ENCODE data around the gene LITAFD. TPM values are rescaled to one million over a fixed set of nuclear protein-coding genes. Genes with fewer than 3 reads are reported as not detected.

LITAFD gene
- total RNA-seq, 1 donor from 2014 or later: not detected

DNA sequence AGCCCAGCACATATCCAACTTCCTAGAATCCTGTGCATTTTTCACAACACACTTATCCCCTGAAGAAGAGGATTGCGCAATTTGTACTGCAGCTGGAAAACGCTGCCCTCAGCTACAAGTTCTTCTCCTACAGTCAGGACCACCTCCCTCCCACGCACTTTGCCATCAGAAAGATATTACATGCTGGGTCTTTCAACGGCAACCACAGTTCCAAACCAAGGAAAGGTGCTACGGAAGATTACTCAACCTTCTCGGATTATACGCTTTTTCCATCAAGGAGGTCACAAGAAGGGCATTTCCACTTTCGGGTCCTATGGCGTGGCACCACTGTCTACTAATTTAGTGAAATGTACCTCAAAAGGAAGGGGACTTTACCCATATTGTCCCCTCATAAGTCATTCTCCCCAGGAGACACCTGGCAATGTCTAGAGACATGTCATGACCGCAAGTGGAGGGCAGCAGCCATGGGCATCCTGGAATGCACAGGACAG, 46.4 kb downstream of the LITAFD start:
- intact Hi-C loops (cut with DNase I): no loop called here
- ATAC-seq: peak; percentile 69
- no peak for DNase-seq (ENCODE audit: missing footprints)

DNA sequence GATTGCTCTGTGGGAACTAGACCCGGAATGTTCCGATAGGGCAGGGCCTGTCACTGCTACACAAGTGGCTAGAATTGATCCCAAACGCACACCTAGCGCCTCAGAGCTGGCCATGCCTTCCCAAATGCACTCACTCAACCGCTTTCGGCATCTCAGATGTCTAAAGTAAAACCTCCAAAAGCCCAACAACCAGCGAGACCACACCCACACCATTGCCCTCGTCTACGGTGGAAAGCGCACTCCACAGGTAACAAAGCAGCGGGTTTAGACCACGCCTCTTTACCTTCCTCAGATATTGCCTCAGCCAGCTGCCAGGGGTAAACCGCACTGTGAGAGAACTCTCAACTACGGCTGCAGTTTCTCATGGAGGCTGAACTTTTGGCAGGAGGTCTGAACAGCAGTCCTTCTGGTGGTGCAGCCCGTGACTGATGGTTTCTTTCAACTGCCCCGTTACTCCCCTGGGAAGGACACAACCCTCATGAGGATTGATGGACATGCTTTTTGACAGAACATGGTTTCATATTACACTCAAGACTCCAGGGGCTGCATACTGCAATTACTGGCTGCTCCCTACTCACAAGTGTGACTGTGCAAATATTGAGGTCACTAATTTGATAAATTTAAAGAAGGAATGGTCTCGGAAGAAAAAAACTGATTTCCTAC, 47.1 kb downstream of the LITAFD start:
- intact Hi-C loops (cut with DNase I): no loop called here
- peak; percentile 6 for ATAC-seq
- no peak for DNase-seq (ENCODE audit: missing footprints)

DNA sequence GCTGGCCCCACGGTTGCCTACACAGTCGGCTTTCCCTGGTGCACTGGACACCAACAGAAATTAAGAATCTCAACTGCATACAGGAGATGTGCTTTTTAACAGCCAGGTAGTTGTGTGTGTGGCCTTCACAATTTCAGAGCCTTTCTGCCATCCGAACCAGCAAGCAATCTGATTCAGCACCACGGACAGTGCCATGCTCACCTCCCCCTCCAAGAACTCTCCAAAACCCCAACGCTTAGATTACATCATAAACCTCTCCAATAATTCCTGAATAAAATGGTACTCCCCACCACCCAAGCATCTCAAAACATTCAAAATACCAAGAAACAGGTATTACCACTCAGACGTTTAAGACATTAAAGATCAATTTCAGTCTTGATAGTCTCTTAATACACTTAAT, 49.7 kb downstream of the LITAFD start:
- no peak for ATAC-seq
- intact Hi-C loops (cut with DNase I): no loop called here

DNA sequence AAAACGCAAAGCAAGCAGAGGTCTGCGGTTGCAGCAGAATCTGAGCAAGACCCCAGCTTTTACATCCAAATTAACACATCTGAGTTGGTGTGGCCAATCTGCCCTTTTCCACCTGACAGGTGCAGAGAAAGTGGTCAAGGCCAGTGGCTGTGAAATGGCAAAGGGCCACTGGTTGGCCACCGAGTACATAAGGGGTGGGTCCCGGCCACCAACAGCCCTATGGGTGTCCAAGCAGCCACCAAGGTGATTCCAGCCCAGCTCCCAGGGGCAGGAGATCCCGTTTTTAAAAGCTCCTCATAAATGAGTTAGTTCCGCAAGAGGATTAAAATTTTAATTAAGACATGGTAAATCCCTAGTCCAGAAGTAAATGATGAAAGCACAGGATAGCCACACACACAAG, 52.5 kb downstream of the LITAFD start:
- no peak for ATAC-seq
- no peak for DNase-seq (ENCODE audit: missing footprints)
- intact Hi-C loops (cut with DNase I): no loop called here

More for the DNA sequence above, 49.7 kb downstream of the LITAFD start:
- DNase-seq (ENCODE audit: missing footprints): no peak

Other genes with a start within 250 kb of the LITAFD start
- 3.0 TPM for gene ABAT, start 207.7 kb upstream of the LITAFD start, total RNA-seq
- 13.8 TPM for gene TMEM186, start 84.7 kb upstream of the LITAFD start, total RNA-seq
- gene PMM2, start 84.5 kb upstream of the LITAFD start, total RNA-seq: 15.9 TPM
- 32.7 TPM for gene CARHSP1, start 13.3 kb upstream of the LITAFD start, total RNA-seq
- 61.6 TPM for gene USP7, start 81.6 kb downstream of the LITAFD start, total RNA-seq
- 52.5 TPM for gene HAPSTR1, start 209.3 kb downstream of the LITAFD start, total RNA-seq